Skeletal muscle cell (primary cell): ENCODE measurements around the gene PIK3AP1.
"Not testable (repeated sequence)": the region's sequence is repeated elsewhere in the genome, so short reads cannot be mapped to it uniquely, and the experiment has no call there.

Experiments used
- DNase-seq: peaks from one replicate; pipeline ENCODE4 v3.0.0-alpha.2; 2010; ENCODE audit warnings: low read depth
- H3K4me3 ChIP-seq: 2 replicates; pipeline ENCODE4 v1.5.1; 2011; ENCODE audit warnings: low read depth, mild to moderate bottlenecking, control low read depth, low read length, moderate library complexity

Gene PIK3AP1

DNA sequence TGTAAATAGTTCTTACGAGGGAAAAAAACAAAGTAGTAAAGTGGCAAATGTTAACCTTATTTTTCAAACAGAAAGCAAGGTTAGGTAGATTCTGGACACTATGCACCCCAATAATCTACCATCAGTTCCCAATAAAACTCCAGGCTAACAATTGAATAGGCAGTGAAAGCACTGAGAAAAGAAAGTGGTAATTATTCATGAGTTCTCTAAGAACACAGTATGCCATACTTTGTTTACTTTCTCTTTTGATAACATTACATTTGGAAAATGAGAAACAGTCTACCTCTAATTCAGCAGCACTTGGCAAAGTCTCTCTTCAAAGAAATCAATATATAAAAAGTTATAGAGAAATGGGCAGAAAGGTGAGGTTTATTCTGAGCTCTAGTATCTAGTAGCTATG, 151.9 kb downstream of the PIK3AP1 start:
- H3K4me3 ChIP-seq: no peak overlapping the region
- DNase-seq: no peak

DNA sequence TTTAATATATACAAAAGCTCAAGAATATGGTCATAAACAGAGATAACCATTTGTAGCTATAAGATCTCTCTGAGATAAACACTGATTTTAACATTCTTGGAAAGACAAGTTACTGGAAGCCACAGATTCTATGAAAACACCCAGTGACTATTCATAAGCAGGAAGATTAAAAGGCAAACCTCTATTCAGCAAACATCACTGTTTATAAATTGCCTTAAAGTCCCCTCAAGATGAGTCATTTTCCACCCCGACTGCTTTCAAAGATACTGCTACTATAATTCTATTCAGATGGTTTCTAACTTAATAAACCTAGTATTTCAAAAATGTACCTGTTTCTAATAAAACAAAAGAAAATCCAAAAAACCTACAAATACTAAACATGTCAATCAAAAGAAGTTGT, 154.5 kb downstream of the PIK3AP1 start:
- H3K4me3 ChIP-seq: no peak overlapping the region
- DNase-seq: no peak

DNA sequence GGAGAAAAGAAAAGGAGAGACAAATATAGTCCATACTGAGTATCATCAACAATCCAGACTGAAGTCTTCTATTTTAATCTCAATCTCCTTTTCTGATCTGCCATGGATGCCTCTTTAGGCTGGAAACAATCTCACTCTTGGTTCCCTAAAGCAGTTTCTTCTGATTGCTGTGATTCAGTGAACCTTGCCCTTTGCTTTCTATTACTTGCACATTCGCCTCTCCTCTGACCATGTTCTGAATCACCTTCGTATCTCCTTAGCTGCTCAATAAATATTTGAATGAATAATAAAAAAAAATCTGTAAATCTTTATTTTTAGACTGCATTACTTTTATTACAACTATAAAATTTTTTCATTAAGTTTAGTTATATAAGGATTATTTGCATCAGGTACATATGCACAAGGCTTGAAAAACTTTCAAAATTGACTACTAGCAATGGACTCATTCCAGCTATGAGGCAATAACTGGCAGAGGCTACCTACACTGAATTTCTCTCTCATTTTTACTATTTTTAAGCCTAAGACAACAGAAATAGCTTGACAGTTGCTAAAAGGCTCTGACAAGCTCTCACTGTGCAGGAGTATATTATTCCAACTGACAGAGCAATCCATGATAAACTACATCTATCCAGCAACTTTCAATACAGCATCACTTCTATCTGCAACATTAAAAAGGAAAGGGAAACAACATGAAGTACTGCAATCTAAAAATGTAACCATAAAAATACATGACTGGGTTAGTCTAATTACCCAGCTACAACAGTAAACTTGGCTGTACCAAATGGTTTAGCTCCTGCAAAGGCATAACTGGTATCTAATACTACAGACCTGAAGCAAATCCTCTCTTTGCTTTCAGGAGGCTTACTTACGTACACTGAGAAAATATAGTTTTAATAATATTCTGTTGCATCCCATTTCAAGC, 159.1 kb downstream of the PIK3AP1 start:
- H3K4me3 ChIP-seq: no peak overlapping the region
- DNase-seq: no peak

DNA sequence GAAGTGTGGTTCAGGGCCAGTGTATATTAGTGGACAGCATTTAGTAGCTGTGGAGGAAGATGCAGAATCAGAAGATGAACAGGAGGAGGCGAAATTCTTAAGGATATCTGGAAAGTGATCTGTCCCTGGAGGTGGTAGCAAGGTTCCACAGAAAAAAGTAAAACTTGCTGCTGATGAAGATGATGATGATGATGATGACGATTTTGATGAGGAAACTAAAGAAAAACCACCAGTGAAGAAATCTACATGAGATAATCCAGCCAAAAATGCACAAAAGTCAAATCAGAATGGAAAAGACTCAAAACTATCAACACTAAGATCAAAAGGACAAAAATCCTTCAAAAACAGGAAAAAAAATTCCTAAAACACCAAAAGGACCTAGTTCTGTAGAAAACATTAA, 159.8 kb downstream of the PIK3AP1 start:
- no peak for DNase-seq
- H3K4me3 ChIP-seq: no peak overlapping the region

DNA sequence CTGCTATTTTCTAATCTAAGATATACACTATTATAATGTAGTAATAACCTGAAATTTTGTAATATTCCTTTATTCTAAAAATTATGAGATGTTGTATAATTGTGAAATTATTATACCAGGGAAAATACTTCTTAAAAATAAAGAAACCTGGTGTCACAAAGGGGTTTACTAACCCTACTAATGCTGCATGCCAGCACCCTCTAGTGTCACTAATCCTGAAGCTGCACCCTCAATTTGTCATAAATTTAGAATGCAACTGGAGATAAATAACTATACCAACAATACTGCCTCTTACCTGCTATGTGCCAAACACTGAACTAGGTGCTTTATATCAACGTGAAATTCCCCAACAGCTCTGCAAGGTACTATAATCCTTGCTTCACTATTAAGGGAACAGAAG, 164.3 kb downstream of the PIK3AP1 start:
- H3K4me3 ChIP-seq: no peak overlapping the region
- no peak for DNase-seq

DNA sequence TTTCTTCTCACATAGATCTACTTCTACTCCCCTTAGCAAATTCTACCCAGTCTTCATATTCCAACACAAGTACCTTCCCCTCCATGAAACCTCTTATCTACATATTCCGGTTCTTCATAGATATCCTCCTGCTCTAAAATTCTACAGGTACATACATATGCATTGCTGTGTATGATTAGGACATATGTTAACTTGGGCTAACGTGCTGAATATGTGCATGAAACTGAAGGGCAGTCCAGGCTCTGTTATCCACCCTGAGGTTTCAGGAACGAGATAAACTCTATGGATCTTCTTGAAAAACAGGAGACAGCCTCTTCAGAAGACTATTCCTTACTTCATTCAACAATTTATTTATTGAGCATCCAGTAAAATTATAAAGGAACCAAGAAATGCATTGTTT, 165.0 kb downstream of the PIK3AP1 start:
- no peak for DNase-seq
- H3K4me3 ChIP-seq: no peak overlapping the region

DNA sequence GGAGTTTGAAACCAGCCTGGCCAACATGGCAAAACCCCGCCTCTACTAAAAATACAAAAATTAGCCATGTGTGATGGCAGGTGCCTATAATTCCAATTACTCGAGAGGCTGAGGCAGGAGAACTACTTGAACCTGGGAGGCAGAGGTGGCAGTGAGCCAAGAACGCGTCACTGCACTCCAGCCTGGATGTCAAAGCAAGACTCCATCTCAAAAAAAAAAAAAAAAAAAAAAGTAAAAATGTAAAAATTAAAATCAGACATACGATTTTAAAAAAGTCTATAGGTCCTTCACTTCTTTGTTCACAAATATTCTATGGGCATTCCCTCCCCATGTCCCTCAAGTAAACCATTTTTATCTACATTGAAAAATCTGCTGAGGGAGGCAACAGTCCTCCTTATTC, 171.7 kb downstream of the PIK3AP1 start:
- no peak overlapping the region for H3K4me3 ChIP-seq
- no peak for DNase-seq

DNA sequence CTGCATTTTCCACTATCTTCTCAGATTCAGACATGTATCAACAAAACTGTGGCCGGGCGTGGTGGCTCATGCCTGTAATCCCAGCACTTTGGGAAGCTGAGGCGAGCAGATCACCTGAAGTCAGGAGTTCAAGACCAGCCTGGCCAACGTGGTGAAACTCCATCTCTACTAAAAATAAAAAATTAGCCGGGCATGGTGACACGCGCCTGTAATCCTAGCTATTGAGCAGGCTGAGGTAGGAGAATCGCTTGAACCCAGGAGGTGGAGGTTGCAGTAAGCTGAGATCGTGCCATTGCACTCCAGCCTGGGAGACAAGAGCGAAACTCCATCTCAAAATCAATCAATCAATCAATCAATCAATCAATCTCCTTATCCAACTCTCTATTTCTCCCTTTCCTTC, 174.8 kb downstream of the PIK3AP1 start:
- H3K4me3 ChIP-seq: not testable (repeated sequence)

More for the DNA sequence above, 174.8 kb downstream of the PIK3AP1 start:
- DNase-seq: not testable (repeated sequence)
